ENCODE results near the gene ADA. TPM values are rescaled to one million over a fixed set of nuclear protein-coding genes. Genes with fewer than 3 reads are reported as not detected.

The ADA gene
- total RNA-seq, 2 donors from 2014 or later, result 12.8 to 15.9 TPM

- H3K27me3 ChIP-seq (ENCODE audit: control insufficient read depth, insufficient read depth, low read length, poor library complexity, severe bottlenecking), result no peaks in the 10 kb centered on the region
- 89 to 95% methylated on average over 6 to 7 of the region's 7 CpGs for WGBS, 2 experiments (ENCODE audit: insufficient coverage in 1 of 2, insufficient read length in 1 of 2)
- TF ChIP-seq CTCF (conservative IDR thresholded peaks at IDR 0.05), result no peak
- Mint-ChIP-seq H3K4me1 (peaks cover 2% of the 10 kb centered on the region), H3K27me3 (ENCODE audit: insufficient read depth) (peaks cover 5% of the 10 kb centered on the region), H3K27ac (no peak overlapping the region), H3K36me3 (ENCODE audit: low read depth) (no peaks in the 10 kb centered on the region), H3K4me3 (no peak overlapping the region), H3K9me3 (peaks cover 7% of the 10 kb centered on the region)
- no peaks in the 10 kb centered on the region for H3K4me1 ChIP-seq (ENCODE audit: control insufficient read depth, insufficient read depth, low read length)
- no peak overlapping the region for H3K4me3 ChIP-seq (ENCODE audit: low read length)
- H3K36me3 ChIP-seq (ENCODE audit: control insufficient read depth, insufficient read depth, low read length), result no peaks in the 10 kb centered on the region
- no peak overlapping the region for H3K27ac ChIP-seq (ENCODE audit: low read depth, low read length)
- H3K9ac ChIP-seq (ENCODE audit: extremely low read depth, low read length, poor library complexity, severe bottlenecking), result no peak overlapping the region
- peaks cover 5% of the 10 kb centered on the region for H3K9me3 ChIP-seq (ENCODE audit: control insufficient read depth, low read length)
- no peak for DNase-seq
Observed at GRCh38 chr20:44691424-44692423, 40.2 kb upstream of the ADA start.

DNA sequence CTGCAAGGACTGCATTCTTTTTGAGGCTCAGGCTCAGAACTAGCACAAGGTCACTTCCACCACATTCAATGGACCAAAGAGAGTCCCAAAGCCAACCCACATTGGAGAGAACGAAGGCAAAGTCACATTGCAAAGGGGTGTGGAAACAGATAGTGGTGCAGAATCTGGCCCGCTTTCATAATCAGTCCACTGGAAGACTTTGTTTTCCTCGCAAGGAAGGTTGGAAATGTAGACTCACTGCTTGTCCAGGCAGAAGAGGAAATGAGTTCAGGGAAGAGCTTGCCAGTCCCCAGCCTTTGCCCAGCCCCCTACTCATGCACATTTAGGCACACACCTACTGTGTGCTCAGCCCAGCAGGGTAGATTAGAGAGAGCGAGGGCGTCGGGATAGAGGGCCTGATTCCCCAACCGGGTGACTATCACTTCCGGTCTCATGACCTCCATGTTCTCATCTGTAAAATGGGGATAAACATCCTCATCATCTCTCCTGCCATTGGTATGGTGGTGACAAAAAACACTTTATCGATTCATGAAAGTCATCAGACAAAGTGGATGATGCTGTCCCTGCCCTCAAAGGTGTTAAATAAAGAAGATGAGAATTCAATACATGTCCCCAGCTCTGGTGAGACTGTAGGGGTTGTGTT is 39.4 kb upstream of the ADA start:
- no peaks in the 10 kb centered on the region for H3K27me3 ChIP-seq (ENCODE audit: control insufficient read depth, insufficient read depth, low read length, poor library complexity, severe bottlenecking)
- Mint-ChIP-seq H3K4me1 (peaks cover 2% of the 10 kb centered on the region), H3K27ac (no peak overlapping the region), H3K9me3 (peaks cover 7% of the 10 kb centered on the region), H3K36me3 (ENCODE audit: low read depth) (no peaks in the 10 kb centered on the region), H3K27me3 (ENCODE audit: insufficient read depth) (peaks cover 5% of the 10 kb centered on the region), H3K4me3 (no peak overlapping the region)
- WGBS, 2 experiments (ENCODE audit: insufficient coverage in 1 of 2, insufficient read length in 1 of 2), result 84 to 91% methylated on average over 9 of the region's 9 CpGs
- no peaks in the 10 kb centered on the region for H3K4me1 ChIP-seq (ENCODE audit: control insufficient read depth, insufficient read depth, low read length)
- no peak for DNase-seq
- H3K4me3 ChIP-seq (ENCODE audit: low read length), result no peak overlapping the region
- peaks cover 5% of the 10 kb centered on the region for H3K9me3 ChIP-seq (ENCODE audit: control insufficient read depth, low read length)
- H3K27ac ChIP-seq (ENCODE audit: low read depth, low read length), result no peak overlapping the region
- no peak for TF ChIP-seq CTCF (conservative IDR thresholded peaks at IDR 0.05)
- H3K9ac ChIP-seq (ENCODE audit: extremely low read depth, low read length, poor library complexity, severe bottlenecking), result no peak overlapping the region
- no peaks in the 10 kb centered on the region for H3K36me3 ChIP-seq (ENCODE audit: control insufficient read depth, insufficient read depth, low read length)

GRCh38 chr20:44689809-44690208 is 38.3 kb upstream of the ADA start:
- Mint-ChIP-seq H3K4me3 (no peak overlapping the region), H3K36me3 (ENCODE audit: low read depth) (no peaks in the 10 kb centered on the region), H3K4me1 (peaks cover 2% of the 10 kb centered on the region), H3K9me3 (peaks cover 7% of the 10 kb centered on the region), H3K27me3 (ENCODE audit: insufficient read depth) (peaks cover 3% of the 10 kb centered on the region), H3K27ac (no peak overlapping the region)
- Histone ChIP-seq H3K36me3 (ENCODE audit: control insufficient read depth, insufficient read depth, low read length) (no peaks in the 10 kb centered on the region), H3K27ac (ENCODE audit: low read depth, low read length) (no peak overlapping the region), H3K4me3 (ENCODE audit: low read length) (no peak overlapping the region), H3K4me1 (ENCODE audit: control insufficient read depth, insufficient read depth, low read length) (peaks cover 2% of the 10 kb centered on the region), H3K9me3 (ENCODE audit: control insufficient read depth, low read length) (peaks cover 5% of the 10 kb centered on the region), H3K27me3 (ENCODE audit: control insufficient read depth, insufficient read depth, low read length, poor library complexity, severe bottlenecking) (no peaks in the 10 kb centered on the region), H3K9ac (ENCODE audit: extremely low read depth, low read length, poor library complexity, severe bottlenecking) (no peak overlapping the region)
- WGBS, 2 experiments (ENCODE audit: insufficient coverage in 1 of 2, insufficient read length in 1 of 2), result 50 to 81% methylated on average over 1 to 2 of the region's 3 CpGs
- no peak for DNase-seq
- no peak for TF ChIP-seq CTCF (conservative IDR thresholded peaks at IDR 0.05)
